Muscle of leg (tissue), 11 donors: ENCODE measurements around the gene MRPL24. TPM values are rescaled to one million over a fixed set of nuclear protein-coding genes. Genes with fewer than 3 reads are reported as not detected.

Source experiments
- DNase-seq: peaks from one replicate; pipeline ENCODE4 v3.0.0; 2013
- H3K27ac ChIP-seq: one replicate; pipeline ENCODE4 v1.5.1; 2013; ENCODE audit warnings: mild to moderate bottlenecking, low read length, control low read depth
- H3K27me3 ChIP-seq: one replicate; pipeline ENCODE4 v1.6.1; 2013; ENCODE audit warnings: low read length; ENCODE audit not compliant: control insufficient read depth, insufficient read depth
- H3K36me3 ChIP-seq: one replicate; pipeline ENCODE4 v1.6.1; 2013; ENCODE audit warnings: low read length; ENCODE audit not compliant: control insufficient read depth, insufficient read depth
- H3K4me1 ChIP-seq: one replicate; pipeline ENCODE4 v1.6.1; 2013; ENCODE audit warnings: low read length; ENCODE audit not compliant: control insufficient read depth, insufficient read depth
- H3K4me3 ChIP-seq: one replicate; pipeline ENCODE4 v1.5.1; 2013; ENCODE audit warnings: low read length, control low read depth
- H3K9me3 ChIP-seq: replicated peaks from 2 replicates; pipeline ENCODE4 v1.6.1; 2013; ENCODE audit warnings: low read depth, low read length; ENCODE audit not compliant: control insufficient read depth
- WGBS: methylation state at CpG from one replicate; pipeline ENCODE4 v1.1.5; 2013; ENCODE audit warnings: missing lambda C conversion rate; ENCODE audit not compliant: insufficient coverage; 5-methylcytosine and 5-hydroxymethylcytosine counted together
- polyA plus RNA-seq, 8 donors: library from polyadenylated mRNA; unstranded; fragments of 120-200 nt; gene quantifications; one replicate each; pipeline versions ENCODE4 v1.2.1 to v1.2.3, GENCODE V29; 2013; ENCODE audit warnings: inconsistent platforms in 1 of 8, low replicate concordance in 1 of 8; ENCODE audit not compliant: insufficient read length in 8 of 8, insufficient read depth in 1 of 8
- total RNA-seq: library from RNA; stranded (reverse); fragments of 120-200 nt; gene quantifications from one replicate; pipeline ENCODE4 v1.2.4, GENCODE V29; 2013

The MRPL24 gene
- total and polyA plus RNA-seq, 9 donors, result 64.7 to 74.0 (median 68.9) TPM

GRCh38 chr1:156693848-156694689 is 46.8 kb downstream of the MRPL24 start:
- Histone ChIP-seq H3K27ac (peak overlapping the region; percentile 9), H3K36me3 (peaks cover 10% of the 10 kb centered on the region), H3K27me3 (peaks cover 27% of the 10 kb centered on the region), H3K4me1 (peaks cover 56% of the 10 kb centered on the region), H3K9me3 (no peaks in the 10 kb centered on the region), H3K4me3 (no peak overlapping the region)
- DNase-seq, result peak; percentile 36
- WGBS, result 30% methylated on average over 8 of the region's 12 CpGs

- peaks cover 58% of the 10 kb centered on the region for H3K4me1 ChIP-seq
- 23% methylated on average over 7 of the region's 16 CpGs for WGBS
- H3K9me3 ChIP-seq, result no peaks in the 10 kb centered on the region
- peaks cover 27% of the 10 kb centered on the region for H3K27me3 ChIP-seq
- H3K4me3 ChIP-seq, result no peak overlapping the region
- peaks cover 4% of the 10 kb centered on the region for H3K36me3 ChIP-seq
- peak; percentile 62 for DNase-seq
- peak overlapping the region; percentile 55 for H3K27ac ChIP-seq
Observed at GRCh38 chr1:156692925-156693847, 47.7 kb downstream of the MRPL24 start.

GRCh38 chr1:156692441-156692924 is 48.4 kb downstream of the MRPL24 start:
- peaks cover 58% of the 10 kb centered on the region for H3K4me1 ChIP-seq
- H3K4me3 ChIP-seq, result no peak overlapping the region
- peaks cover 27% of the 10 kb centered on the region for H3K27me3 ChIP-seq
- no peaks in the 10 kb centered on the region for H3K9me3 ChIP-seq
- WGBS, result 10% methylated on average over 10 of the region's 13 CpGs
- no peak for DNase-seq
- no peaks in the 10 kb centered on the region for H3K36me3 ChIP-seq
- peak overlapping the region; percentile 84 for H3K27ac ChIP-seq

- no peak overlapping the region for H3K4me3 ChIP-seq
- peaks cover 27% of the 10 kb centered on the region for H3K27me3 ChIP-seq
- peak; percentile 56 for DNase-seq
- WGBS, result 12% methylated on average over 15 of the region's 20 CpGs
- H3K36me3 ChIP-seq, result no peaks in the 10 kb centered on the region
- no peaks in the 10 kb centered on the region for H3K9me3 ChIP-seq
- H3K4me1 ChIP-seq, result peaks cover 58% of the 10 kb centered on the region
- H3K27ac ChIP-seq, result peak overlapping the region; percentile 84
Observed at GRCh38 chr1:156691665-156692440, 49.0 kb downstream of the MRPL24 start.

GRCh38 chr1:156691191-156691590 is 49.7 kb downstream of the MRPL24 start:
- Histone ChIP-seq H3K4me1 (peaks cover 58% of the 10 kb centered on the region), H3K4me3 (no peak overlapping the region), H3K27ac (peak overlapping the region; percentile 84), H3K27me3 (peaks cover 27% of the 10 kb centered on the region), H3K36me3 (no peaks in the 10 kb centered on the region), H3K9me3 (no peaks in the 10 kb centered on the region)
- DNase-seq, result no peak
- 64% methylated on average over 2 of the region's 10 CpGs for WGBS

GRCh38 chr1:156690675-156691036 is 50.2 kb downstream of the MRPL24 start:
- 33% methylated on average over 8 of the region's 8 CpGs for WGBS
- H3K27ac ChIP-seq, result peak overlapping the region; percentile 84
- peaks cover 58% of the 10 kb centered on the region for H3K4me1 ChIP-seq
- DNase-seq, result peak; percentile 34
- H3K36me3 ChIP-seq, result no peaks in the 10 kb centered on the region
- H3K4me3 ChIP-seq, result no peak overlapping the region
- no peaks in the 10 kb centered on the region for H3K9me3 ChIP-seq
- H3K27me3 ChIP-seq, result peaks cover 27% of the 10 kb centered on the region

- peak overlapping the region; percentile 2 for H3K4me3 ChIP-seq
- H3K9me3 ChIP-seq, result no peaks in the 10 kb centered on the region
- no peak for DNase-seq
- H3K27me3 ChIP-seq, result peaks cover 31% of the 10 kb centered on the region
- H3K4me1 ChIP-seq, result peaks cover 58% of the 10 kb centered on the region
- peak overlapping the region; percentile 84 for H3K27ac ChIP-seq
- WGBS, result 17% methylated on average over 9 of the region's 10 CpGs
- H3K36me3 ChIP-seq, result no peaks in the 10 kb centered on the region
Observed at GRCh38 chr1:156689953-156690674, 50.8 kb downstream of the MRPL24 start.

GRCh38 chr1:156689035-156689952 is 51.6 kb downstream of the MRPL24 start:
- peaks cover 37% of the 10 kb centered on the region for H3K27me3 ChIP-seq
- H3K4me3 ChIP-seq, result peak overlapping the region; percentile 16
- H3K9me3 ChIP-seq, result no peaks in the 10 kb centered on the region
- DNase-seq, result peak; percentile 90
- under 1% methylated on average over 20 of the region's 23 CpGs for WGBS
- H3K27ac ChIP-seq, result peak overlapping the region; percentile 84
- H3K36me3 ChIP-seq, result no peaks in the 10 kb centered on the region
- peaks cover 53% of the 10 kb centered on the region for H3K4me1 ChIP-seq
